Measurements from ENCODE around the gene PLA2G7. TPM values are rescaled to one million over a fixed set of nuclear protein-coding genes. Genes with fewer than 3 reads are reported as not detected.

Gene PLA2G7
- total RNA-seq: 1 to 10 TPM; 2.8 to 7.6 (median 4.5) TPM

DNA sequence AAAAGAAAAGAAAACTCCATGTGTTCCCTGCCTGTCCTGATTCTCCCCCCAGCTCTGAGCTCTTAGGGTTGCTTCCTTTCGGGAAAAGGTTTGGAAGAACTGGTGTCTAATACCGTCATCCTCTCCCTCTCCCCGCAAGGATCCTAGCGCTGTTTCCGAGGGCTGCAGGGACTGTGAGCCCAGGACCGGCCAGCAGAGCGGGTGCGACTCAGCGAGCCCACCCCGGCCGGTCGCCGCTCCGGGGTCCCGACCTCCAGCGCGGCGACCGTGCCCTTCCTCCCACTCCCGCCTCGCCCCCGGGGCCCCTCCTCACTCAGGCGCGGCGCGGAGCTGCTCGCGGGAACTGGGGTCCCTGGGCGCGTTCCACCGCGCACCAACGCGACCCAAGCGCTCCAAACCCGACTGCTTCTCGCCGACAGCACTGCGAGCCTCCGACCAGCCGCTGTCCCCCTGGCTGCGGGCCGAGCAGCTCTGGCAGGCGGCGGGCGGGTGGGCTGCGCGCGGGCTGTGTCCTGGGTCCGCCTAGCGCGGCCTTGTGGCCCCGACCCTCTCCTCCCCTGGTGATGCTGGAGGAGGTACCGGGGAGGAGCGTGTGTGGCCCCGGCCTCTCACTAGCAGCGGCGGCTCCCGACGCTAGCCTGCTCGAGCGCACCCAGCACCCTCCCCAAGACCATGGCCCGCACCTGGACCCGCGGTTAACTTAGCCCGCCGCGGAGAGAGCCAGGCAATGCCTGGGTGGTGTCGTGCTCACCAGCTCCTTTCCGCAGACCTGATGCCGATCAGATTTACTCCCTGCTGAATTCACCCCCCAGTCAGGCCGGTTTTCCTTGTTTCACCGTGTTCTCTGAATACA lies at the start of gene PLA2G7:
Gene PLA2G7 (minus strand): TSS at position 509 of the 853 bp plus-strand sequence. CDS start 12,484 bp downstream, outside the sequence.
- WGBS: under 1% methylated on average over 22 of the region's 73 CpGs
- DNase-seq (ENCODE audit: low spot score in 2 of 2): no peak
- peaks cover 21% of the 10 kb centered on the region for H3K27me3 ChIP-seq

DNA sequence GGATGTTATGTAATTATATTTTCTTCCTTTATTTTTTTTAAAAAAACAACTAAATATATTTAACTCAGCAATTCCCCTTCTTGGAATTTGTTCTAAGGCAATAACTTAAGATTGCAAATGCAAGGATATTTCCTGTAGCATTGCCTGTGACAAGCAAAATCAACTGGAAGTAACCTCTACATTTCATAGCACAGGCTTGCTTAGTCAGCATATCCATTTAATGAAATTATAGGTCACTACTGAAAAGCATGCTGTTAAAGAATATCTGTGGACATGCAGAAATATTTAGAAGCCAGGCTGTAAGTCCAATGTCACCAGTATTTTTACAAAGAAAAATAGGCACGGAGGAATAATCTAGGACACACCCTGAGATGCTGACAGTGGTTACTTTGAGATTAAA lies 49.4 kb upstream of the PLA2G7 start:
- no peak for DNase-seq (ENCODE audit: low spot score in 2 of 2)
- WGBS: 86% methylated on average over 1 of the region's 1 CpG

More for the DNA sequence above, at the start of gene PLA2G7:
- H3K4me1 ChIP-seq: peaks cover 17% of the 10 kb centered on the region
- no peaks in the 10 kb centered on the region for H3K36me3 ChIP-seq
- TF ChIP-seq POLR2A (IDR thresholded peaks at IDR 0.05): no peak
- TF ChIP-seq, protein P1, sequence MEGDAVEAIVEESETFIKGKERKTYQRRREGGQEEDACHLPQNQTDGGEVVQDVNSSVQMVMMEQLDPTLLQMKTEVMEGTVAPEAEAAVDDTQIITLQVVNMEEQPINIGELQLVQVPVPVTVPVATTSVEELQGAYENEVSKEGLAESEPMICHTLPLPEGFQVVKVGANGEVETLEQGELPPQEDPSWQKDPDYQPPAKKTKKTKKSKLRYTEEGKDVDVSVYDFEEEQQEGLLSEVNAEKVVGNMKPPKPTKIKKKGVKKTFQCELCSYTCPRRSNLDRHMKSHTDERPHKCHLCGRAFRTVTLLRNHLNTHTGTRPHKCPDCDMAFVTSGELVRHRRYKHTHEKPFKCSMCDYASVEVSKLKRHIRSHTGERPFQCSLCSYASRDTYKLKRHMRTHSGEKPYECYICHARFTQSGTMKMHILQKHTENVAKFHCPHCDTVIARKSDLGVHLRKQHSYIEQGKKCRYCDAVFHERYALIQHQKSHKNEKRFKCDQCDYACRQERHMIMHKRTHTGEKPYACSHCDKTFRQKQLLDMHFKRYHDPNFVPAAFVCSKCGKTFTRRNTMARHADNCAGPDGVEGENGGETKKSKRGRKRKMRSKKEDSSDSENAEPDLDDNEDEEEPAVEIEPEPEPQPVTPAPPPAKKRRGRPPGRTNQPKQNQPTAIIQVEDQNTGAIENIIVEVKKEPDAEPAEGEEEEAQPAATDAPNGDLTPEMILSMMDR (IDR thresholded peaks at IDR 0.05): no peak
- TF ChIP-seq POLR2AphosphoS5 (IDR thresholded peaks at IDR 0.05): no peak
- TF ChIP-seq EP300 (IDR thresholded peaks at IDR 0.05): no peak
- H3K4me3 ChIP-seq: peak within 1 kb of the TSS; percentile 78
- H3K27ac ChIP-seq: no peak within 1 kb of the TSS
- H3K9me3 ChIP-seq: no peaks in the 10 kb centered on the region

GRCh38 chr6:46781478-46782378 lies 46.6 kb upstream of the PLA2G7 start:
- DNase-seq (ENCODE audit: low spot score in 2 of 2): no peak
- Histone ChIP-seq H3K4me3 (no peak overlapping the region), H3K27me3 (no peaks in the 10 kb centered on the region), H3K9me3 (no peaks in the 10 kb centered on the region), H3K27ac (no peak overlapping the region), H3K36me3 (no peaks in the 10 kb centered on the region), H3K4me1 (no peaks in the 10 kb centered on the region)
- no peak for TF ChIP-seq EP300 (IDR thresholded peaks at IDR 0.05)
- TF ChIP-seq, protein P1 (IDR thresholded peaks at IDR 0.05): peak in 1 of 2 donors; percentile 60
- 33% methylated on average over 6 of the region's 6 CpGs for WGBS

More for the DNA sequence above, 49.4 kb upstream of the PLA2G7 start:
- no peak overlapping the region for H3K4me3 ChIP-seq
- TF ChIP-seq EP300 (IDR thresholded peaks at IDR 0.05) (no peak), POLR2AphosphoS5 (IDR thresholded peaks at IDR 0.05) (no peak), POLR2A (IDR thresholded peaks at IDR 0.05) (no peak)
- TF ChIP-seq, protein P1 (IDR thresholded peaks at IDR 0.05): no peak
- no peaks in the 10 kb centered on the region for H3K9me3 ChIP-seq
- H3K27ac ChIP-seq: no peak overlapping the region
- no peaks in the 10 kb centered on the region for H3K4me1 ChIP-seq
- H3K27me3 ChIP-seq: no peaks in the 10 kb centered on the region
- no peaks in the 10 kb centered on the region for H3K36me3 ChIP-seq

DNA sequence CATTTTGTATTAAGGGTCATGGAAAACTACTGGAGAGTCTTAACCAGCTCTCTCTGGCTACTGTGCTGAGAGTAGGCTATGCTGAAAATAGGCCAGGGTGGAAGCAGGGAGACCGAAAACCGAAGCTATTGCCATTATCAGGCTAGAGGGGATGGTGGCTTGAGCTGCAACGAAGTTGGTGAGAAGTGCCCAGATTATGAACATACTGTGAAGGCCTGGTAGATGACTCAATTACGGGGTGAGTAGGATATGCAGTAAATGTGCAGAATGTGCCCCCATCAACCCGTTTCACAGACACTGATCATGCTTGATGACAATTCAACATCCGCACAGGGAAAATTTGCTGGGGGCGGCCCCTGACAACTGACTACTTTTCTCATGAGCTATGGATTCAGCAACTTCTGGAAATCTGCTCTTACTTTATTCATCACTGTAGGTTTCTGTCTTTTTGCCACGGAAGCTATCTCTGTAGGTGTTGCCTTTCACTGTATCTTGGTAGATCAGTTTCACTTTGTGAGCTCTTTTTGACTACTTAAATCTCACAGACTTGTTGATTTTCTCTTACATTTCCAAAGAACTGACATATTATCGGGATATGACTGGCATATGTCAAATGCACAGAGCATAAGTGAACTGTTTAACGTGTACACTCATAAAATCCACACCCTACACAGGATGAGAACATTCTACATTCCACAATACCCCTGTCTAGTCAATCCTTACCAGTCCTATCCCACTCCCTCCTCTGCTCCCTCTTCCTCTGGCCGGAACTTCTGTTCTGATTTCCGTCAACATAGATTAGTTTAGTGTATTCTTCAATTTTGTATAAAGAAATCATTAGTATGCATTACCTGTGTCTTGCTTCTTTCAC lies 42.5 kb upstream of the PLA2G7 start:
- H3K27ac ChIP-seq: no peak overlapping the region
- 86% methylated on average over 12 of the region's 12 CpGs for WGBS
- H3K27me3 ChIP-seq: no peaks in the 10 kb centered on the region
- H3K36me3 ChIP-seq: no peaks in the 10 kb centered on the region
- H3K9me3 ChIP-seq: no peaks in the 10 kb centered on the region
- TF ChIP-seq, protein P1 (IDR thresholded peaks at IDR 0.05): no peak
- TF ChIP-seq EP300 (IDR thresholded peaks at IDR 0.05) (no peak), POLR2AphosphoS5 (IDR thresholded peaks at IDR 0.05) (no peak), POLR2A (IDR thresholded peaks at IDR 0.05) (no peak)
- DNase-seq (ENCODE audit: low spot score in 2 of 2): no peak
- no peak overlapping the region for H3K4me3 ChIP-seq
- H3K4me1 ChIP-seq: no peaks in the 10 kb centered on the region
